Common myeloid progenitor, CD34-positive (primary cell): Measurements from ENCODE around the gene TMEM190. TPM values are rescaled to one million over a fixed set of nuclear protein-coding genes. Genes with fewer than 3 reads are reported as not detected.
"Not testable (repeated sequence)": the region's sequence is repeated elsewhere in the genome, so short reads cannot be mapped to it uniquely, and the experiment has no call there.

Source experiments
- CTCF ChIA-PET: fragments of 350-600 bp; sonication (Branson Sonifier 250); formaldehyde crosslinking; loops from one replicate; lab custom pipeline; 2021; ENCODE audit warnings: antibody characterized with exemption; lab: Charles Lee
- POLR2A ChIA-PET: fragments of 350-600 bp; sonication (Branson Sonifier 250); formaldehyde crosslinking; loops from one replicate; lab custom pipeline; 2021; ENCODE audit warnings: antibody characterized with exemption; lab: Charles Lee
- DNase-seq, 3 donors: peaks; one replicate each; pipeline versions ENCODE4 v3.0.0 to v3.0.0-alpha.2; 2013
- H3K27ac ChIP-seq, 2 experiments: 1 replicate in 1 of 2; 2 replicates in 1 of 2; pipeline ENCODE4 v1.7.0; 2013; ENCODE audit warnings: inconsistent platforms in 2 of 2, low read length in 2 of 2, mild to moderate bottlenecking in 2 of 2, low read depth in 1 of 2, moderate library complexity in 1 of 2; ENCODE audit not compliant: severe bottlenecking in 2 of 2, insufficient read depth in 1 of 2, poor library complexity in 1 of 2
- H3K27me3 ChIP-seq, 5 experiments: replicated peaks in 2 of 5; 1 replicate in 3 of 5; 2 replicates in 2 of 5; pipeline versions ENCODE4 v1.6.1 to v1.7.0; 2013; ENCODE audit warnings: low read length in 4 of 5, mild to moderate bottlenecking in 2 of 5, moderate library complexity in 2 of 5, inconsistent platforms in 1 of 5; ENCODE audit not compliant: insufficient read depth in 5 of 5, control insufficient read depth in 4 of 5
- H3K36me3 ChIP-seq, 4 experiments: 1 replicate in 2 of 4; 2 replicates in 2 of 4; pipeline versions ENCODE4 v1.6.1 to v1.7.0; 2013; ENCODE audit warnings: low read length in 3 of 4, control low read depth in 1 of 4, mild to moderate bottlenecking in 1 of 4; ENCODE audit not compliant: control insufficient read depth in 4 of 4, insufficient read depth in 4 of 4
- H3K4me1 ChIP-seq, 4 experiments: 1 replicate in 3 of 4; 2 replicates in 1 of 4; pipeline versions ENCODE4 v1.6.1 to v1.7.1; 2013; ENCODE audit warnings: low read length in 3 of 4, mild to moderate bottlenecking in 3 of 4, control low read depth in 1 of 4, inconsistent platforms in 1 of 4, moderate library complexity in 1 of 4; ENCODE audit not compliant: control insufficient read depth in 4 of 4, insufficient read depth in 4 of 4; ENCODE audit errors: control extremely low read depth in 1 of 4
- H3K4me3 ChIP-seq, 7 experiments: 1 replicate in 4 of 7; 2 replicates in 3 of 7; pipeline versions ENCODE4 v1.5.1 to v1.7.0; 2013; ENCODE audit warnings: mild to moderate bottlenecking in 7 of 7, low read length in 6 of 7, moderate library complexity in 6 of 7, inconsistent platforms in 2 of 7, low read depth in 2 of 7, control low read depth in 1 of 7; ENCODE audit not compliant: insufficient read depth in 4 of 7, control insufficient read depth in 1 of 7; ENCODE audit errors: extremely low read depth in 1 of 7
- H3K9me3 ChIP-seq, 5 experiments: 1 replicate in 4 of 5; 2 replicates in 1 of 5; pipeline versions ENCODE4 v1.6.1 to v1.7.1; 2013; ENCODE audit warnings: low read length in 4 of 5, mild to moderate bottlenecking in 2 of 5, inconsistent platforms in 1 of 5, low read depth in 1 of 5, moderate library complexity in 1 of 5; ENCODE audit not compliant: control insufficient read depth in 4 of 5, insufficient read depth in 2 of 5; ENCODE audit errors: control extremely low read depth in 1 of 5
- WGBS: methylation state at CpG from one replicate; pipeline ENCODE4 v1.1.5; 2013; ENCODE audit not compliant: insufficient coverage; 5-methylcytosine and 5-hydroxymethylcytosine counted together
- polyA plus RNA-seq: library from polyadenylated mRNA; unstranded; fragments of 120-200 nt; gene quantifications from one replicate; pipeline ENCODE4 v1.2.1, GENCODE V29; 2013

The TMEM190 gene
- not detected for polyA plus RNA-seq

DNA sequence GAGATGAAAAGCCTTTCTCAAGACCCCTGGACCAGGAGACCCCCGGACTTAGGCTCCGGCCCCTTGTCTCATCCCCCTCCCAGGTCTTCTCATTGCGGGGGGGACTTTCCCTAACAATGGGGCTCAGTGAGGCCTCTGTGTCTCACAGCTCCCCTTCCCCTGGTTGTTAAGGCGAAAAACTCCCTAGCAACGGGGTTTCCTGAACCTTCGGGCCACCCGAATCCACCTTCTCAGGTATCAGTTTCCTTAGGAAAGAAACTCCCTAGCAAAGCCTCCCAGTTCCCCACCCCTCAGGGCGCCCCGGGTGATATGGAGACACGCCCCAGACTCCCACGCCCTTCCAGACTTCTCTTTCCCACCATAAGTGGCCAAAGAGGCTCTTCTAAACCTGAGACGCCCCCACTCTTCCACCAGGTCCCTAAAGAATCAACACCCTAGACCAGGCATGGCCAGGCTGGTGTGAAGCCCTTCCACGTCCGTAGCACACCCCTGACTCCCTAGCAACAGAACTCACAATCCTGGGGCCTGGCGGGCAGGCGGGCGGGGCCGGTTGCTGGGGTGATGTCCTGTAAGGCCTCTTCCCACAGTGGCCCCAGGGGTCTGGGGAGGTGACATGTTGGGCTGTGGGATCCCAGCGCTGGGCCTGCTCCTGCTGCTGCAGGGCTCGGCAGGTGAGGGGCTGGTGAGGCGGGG lies at the start of gene TMEM190:
Gene TMEM190, plus strand, starts transcription at position 586 of the 693 bp plus-strand sequence. Its CDS starts 28 bp downstream, at position 614.
- peaks cover 0 to 14% (median 12%) of the 10 kb centered on the region in 4 experiments for H3K4me1 ChIP-seq
- DNase-seq = no peak
- H3K9me3 ChIP-seq = no peaks in the 10 kb centered on the region
- no peaks in the 10 kb centered on the region for H3K36me3 ChIP-seq
- CTCF ChIA-PET = no interaction called here
- 67% methylated on average over 15 of the region's 21 CpGs for WGBS
- no peak within 1 kb of the TSS for H3K27ac ChIP-seq
- POLR2A ChIA-PET = no interaction called here
- H3K4me3 ChIP-seq = no peak within 1 kb of the TSS
- peaks cover 0 to 61% (median 12%) of the 10 kb centered on the region in 5 experiments for H3K27me3 ChIP-seq

DNA sequence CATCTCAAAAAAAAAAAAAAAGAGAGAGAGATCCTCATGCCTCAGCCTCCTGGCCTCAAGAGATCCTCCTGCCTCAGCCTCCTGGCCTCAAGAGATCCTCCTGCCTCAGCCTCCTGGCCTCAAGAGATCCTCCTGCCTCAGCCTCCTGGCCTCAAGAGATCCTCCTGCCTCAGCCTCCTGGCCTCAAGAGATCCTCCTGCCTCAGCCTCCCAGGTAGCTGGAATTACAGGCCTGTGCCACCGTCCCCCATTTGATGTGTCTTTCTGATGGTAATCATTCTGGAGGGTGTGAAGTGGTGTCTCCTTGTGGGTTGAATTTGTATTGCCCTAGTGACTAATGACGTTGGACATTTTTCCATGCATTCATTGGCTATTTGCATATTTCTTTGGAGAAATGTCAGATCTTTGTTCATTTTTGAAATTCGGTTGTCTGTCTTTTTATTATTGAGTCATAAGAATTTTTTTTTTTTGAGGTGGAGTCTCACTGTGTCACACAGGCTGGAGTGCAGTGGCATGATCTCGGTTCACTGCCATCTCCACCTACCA lies 47.8 kb upstream of the TMEM190 start:
- POLR2A ChIA-PET, CTCF ChIA-PET, H3K9me3 ChIP-seq, H3K27ac ChIP-seq, H3K27me3 ChIP-seq, H3K4me3 ChIP-seq, H3K36me3 ChIP-seq: not testable (repeated sequence)
- DNase-seq = peak in 2 of 3 donors; percentile 39 to 41
- H3K4me1 ChIP-seq = peaks cover 0 to 14% (median 13%) of the 10 kb centered on the region in 4 experiments
- 90% methylated on average over 3 of the region's 4 CpGs for WGBS

DNA sequence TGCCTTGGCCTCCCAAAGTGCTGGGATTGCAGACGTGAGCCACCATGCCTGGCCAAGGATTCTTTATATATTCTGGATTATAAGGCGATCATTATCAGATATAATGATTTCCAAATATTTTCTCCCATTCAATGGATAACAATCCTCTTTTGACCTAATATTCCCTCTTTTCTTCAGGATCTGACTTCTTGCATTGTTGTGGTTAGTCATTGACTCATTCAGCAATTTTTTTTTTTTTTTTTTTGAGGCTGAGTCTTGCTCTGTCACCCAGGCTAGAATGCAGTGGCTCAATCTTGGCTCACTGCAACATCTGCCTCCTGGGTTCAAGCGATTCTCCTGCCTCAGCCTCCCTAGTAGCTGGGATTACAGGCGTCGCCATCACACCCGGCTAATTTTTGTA lies 46.8 kb upstream of the TMEM190 start:
- POLR2A ChIA-PET = interaction anchor here (0.8 kb wide), 1 partner anchor 54 kb away, joined by 4 read pairs; no protein-coding TSS in a partner anchor
- CTCF ChIA-PET = not testable (repeated sequence)

DNA sequence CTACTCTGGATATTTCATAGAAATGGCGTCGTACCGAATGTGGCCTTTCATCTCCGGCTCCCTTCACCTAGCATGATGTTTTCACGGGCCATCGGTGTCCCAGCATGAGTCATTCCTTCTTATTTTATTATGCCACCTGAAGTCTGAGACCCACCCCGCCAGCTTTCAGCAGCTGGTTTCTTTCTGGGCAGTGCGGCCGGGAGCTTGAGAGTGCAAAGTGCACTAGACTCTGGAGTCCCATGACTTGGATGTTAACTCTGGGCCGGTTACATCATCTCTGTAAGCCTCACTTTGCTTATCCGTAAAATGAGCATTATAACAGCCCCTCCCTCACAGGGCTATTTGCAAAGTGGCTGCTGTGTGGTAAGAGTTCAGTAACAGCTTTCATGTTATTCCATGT lies 42.8 kb upstream of the TMEM190 start:
- Histone ChIP-seq H3K9me3 (no peaks in the 10 kb centered on the region), H3K36me3 (no peaks in the 10 kb centered on the region), H3K27me3 (no peaks in the 10 kb centered on the region), H3K27ac (no peak overlapping the region), H3K4me1 (peaks cover 0 to 10% (median 7%) of the 10 kb centered on the region in 4 experiments), H3K4me3 (no peak overlapping the region)
- WGBS = 100% methylated on average over 9 of the region's 11 CpGs
- POLR2A ChIA-PET = no interaction called here
- DNase-seq = no peak
- CTCF ChIA-PET = no interaction called here

More for the DNA sequence above, 46.8 kb upstream of the TMEM190 start:
- peaks cover 0 to 11% (median 10%) of the 10 kb centered on the region in 4 experiments for H3K4me1 ChIP-seq
- H3K4me3 ChIP-seq, H3K27ac ChIP-seq, DNase-seq, H3K27me3 ChIP-seq, H3K36me3 ChIP-seq, H3K9me3 ChIP-seq: not testable (repeated sequence)
- WGBS = 87% methylated on average over 4 of the region's 6 CpGs

DNA sequence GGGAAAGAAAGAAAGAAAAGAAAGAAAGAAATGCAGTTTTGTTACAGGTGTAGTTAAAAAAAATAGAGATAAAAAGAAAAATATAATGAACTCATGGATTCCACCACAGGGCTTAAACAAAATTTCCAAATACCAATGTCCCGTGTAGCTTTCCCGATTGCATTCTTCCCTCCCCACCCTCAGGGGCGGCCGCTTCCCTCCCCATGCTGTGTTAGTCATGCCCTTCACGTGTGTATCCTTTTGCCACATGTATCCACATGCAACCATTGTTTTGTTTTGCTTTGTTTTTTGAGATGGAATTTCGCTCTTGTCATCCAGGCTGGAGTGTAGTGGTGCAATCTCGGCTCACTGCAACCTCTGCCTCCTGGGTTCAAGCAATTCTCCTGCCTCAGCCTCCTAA lies 40.5 kb upstream of the TMEM190 start:
- Histone ChIP-seq H3K4me1 (peaks cover 0 to 23% (median 18%) of the 10 kb centered on the region in 4 experiments), H3K36me3 (no peaks in the 10 kb centered on the region), H3K27ac (no peak overlapping the region), H3K4me3 (no peak overlapping the region), H3K9me3 (no peaks in the 10 kb centered on the region), H3K27me3 (no peaks in the 10 kb centered on the region)
- WGBS = 98% methylated on average over 7 of the region's 7 CpGs
- no peak for DNase-seq
- POLR2A ChIA-PET = interaction anchor here (0.6 to 0.9 kb wide), 2 partner anchors 9 to 58 kb away, joined by 3 read pairs; no protein-coding TSS in a partner anchor
- CTCF ChIA-PET = interaction anchor here (0.9 kb wide), 1 partner anchor 44 kb away, joined by 5 read pairs; no protein-coding TSS in a partner anchor

DNA sequence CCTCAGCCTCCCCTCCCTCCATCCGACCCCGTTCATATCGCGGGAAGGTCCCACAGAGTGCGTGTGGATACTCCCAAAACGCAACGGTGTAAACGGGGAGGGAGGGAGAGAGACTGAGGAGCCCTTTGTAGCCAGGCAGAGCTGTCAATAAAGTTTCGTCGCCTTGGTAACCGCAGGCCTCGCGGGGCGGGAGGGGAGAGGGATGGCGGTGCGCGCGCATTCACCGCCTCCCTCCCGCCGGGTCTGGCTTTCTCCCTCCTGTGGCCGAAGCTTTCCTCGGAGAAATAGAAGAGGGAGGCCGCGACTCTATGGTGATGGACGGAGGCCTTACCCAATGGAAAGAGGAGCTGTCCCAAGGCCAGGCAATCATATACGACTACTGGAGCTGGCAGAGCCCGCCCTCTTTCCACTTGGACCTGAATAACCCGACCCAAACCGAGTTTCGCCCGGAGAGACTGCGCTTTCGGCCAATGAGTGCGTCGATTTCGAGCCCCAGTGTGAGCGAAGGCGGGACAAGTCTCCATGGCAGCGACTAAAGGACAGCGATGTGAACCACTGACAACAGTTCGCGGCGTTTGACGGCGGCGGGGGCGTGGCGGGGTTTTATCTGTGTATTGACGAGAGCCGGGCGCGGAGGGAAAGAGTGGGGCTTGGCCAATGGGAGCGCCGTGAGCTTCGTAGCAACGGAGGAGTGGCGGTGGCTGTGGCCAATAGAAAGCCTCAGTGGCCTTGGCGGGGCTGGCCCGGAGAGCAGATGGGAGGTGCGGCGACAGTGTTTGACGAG lies 37.3 kb upstream of the TMEM190 start, which contains the start of gene KMT5C:
Gene KMT5C, plus strand, starts transcription at position 772 of the 784 bp plus-strand sequence. CDS start 2,061 bp downstream, outside the sequence.
- H3K36me3 ChIP-seq = peaks cover 2 to 22% (median 9%) of the 10 kb centered on the region in 4 experiments
- peak within 1 kb of the TSS; percentile 99 to 100 for H3K27ac ChIP-seq
- DNase-seq = peak; percentile 100
- ChIA-PET CTCF (interaction anchor here (0.7 to 1.8 kb wide), 13 partner anchors 11 to 80 kb away, joined by 3 to 19 read pairs (median 4); partner anchors contain the start of gene TMEM238), POLR2A (interaction anchor here (0.6 to 1.8 kb wide), 13 partner anchors 9 to 135 kb away, joined by 3 to 15 read pairs (median 6); partner anchors contain the start of genes PPP6R1, RPL28, TMEM150B and TMEM238)
- H3K4me1 ChIP-seq = peaks cover 0 to 27% (median 25%) of the 10 kb centered on the region in 4 experiments
- WGBS = under 1% methylated on average over 51 of the region's 63 CpGs
- no peaks in the 10 kb centered on the region for H3K9me3 ChIP-seq
- H3K4me3 ChIP-seq = peak within 1 kb of the TSS; percentile 55 to 85 (median 81)
- H3K27me3 ChIP-seq = no peaks in the 10 kb centered on the region
